Muscle of leg (tissue), 11 donors: ENCODE data around the gene ICAM1. TPM values are rescaled to one million over a fixed set of nuclear protein-coding genes. Genes with fewer than 3 reads are reported as not detected.

Source experiments
- DNase-seq: peaks from one replicate; pipeline ENCODE4 v3.0.0; 2013
- H3K27ac ChIP-seq: one replicate; pipeline ENCODE4 v1.5.1; 2013; ENCODE audit warnings: mild to moderate bottlenecking, low read length, control low read depth
- H3K27me3 ChIP-seq: one replicate; pipeline ENCODE4 v1.6.1; 2013; ENCODE audit warnings: low read length; ENCODE audit not compliant: control insufficient read depth, insufficient read depth
- H3K36me3 ChIP-seq: one replicate; pipeline ENCODE4 v1.6.1; 2013; ENCODE audit warnings: low read length; ENCODE audit not compliant: control insufficient read depth, insufficient read depth
- H3K4me1 ChIP-seq: one replicate; pipeline ENCODE4 v1.6.1; 2013; ENCODE audit warnings: low read length; ENCODE audit not compliant: control insufficient read depth, insufficient read depth
- H3K4me3 ChIP-seq: one replicate; pipeline ENCODE4 v1.5.1; 2013; ENCODE audit warnings: low read length, control low read depth
- H3K9me3 ChIP-seq: replicated peaks from 2 replicates; pipeline ENCODE4 v1.6.1; 2013; ENCODE audit warnings: low read depth, low read length; ENCODE audit not compliant: control insufficient read depth
- WGBS: methylation state at CpG from one replicate; pipeline ENCODE4 v1.1.5; 2013; ENCODE audit warnings: missing lambda C conversion rate; ENCODE audit not compliant: insufficient coverage; 5-methylcytosine and 5-hydroxymethylcytosine counted together
- polyA plus RNA-seq, 8 donors: library from polyadenylated mRNA; unstranded; fragments of 120-200 nt; gene quantifications; one replicate each; pipeline versions ENCODE4 v1.2.1 to v1.2.3, GENCODE V29; 2013; ENCODE audit warnings: inconsistent platforms in 1 of 8, low replicate concordance in 1 of 8; ENCODE audit not compliant: insufficient read length in 8 of 8, insufficient read depth in 1 of 8
- total RNA-seq: library from RNA; stranded (reverse); fragments of 120-200 nt; gene quantifications from one replicate; pipeline ENCODE4 v1.2.4, GENCODE V29; 2013

The ICAM1 gene
- total and polyA plus RNA-seq, 9 donors = 4.7 to 10.1 (median 7.9) TPM

GRCh38 chr19:10292789-10293636 lies 22.1 kb downstream of the ICAM1 start:
- DNase-seq = no peak
- Histone ChIP-seq H3K4me3 (peak overlapping the region; percentile 17), H3K4me1 (peaks cover 60% of the 10 kb centered on the region), H3K36me3 (no peaks in the 10 kb centered on the region), H3K27ac (no peak overlapping the region), H3K27me3 (peaks cover 100% of the 10 kb centered on the region), H3K9me3 (no peaks in the 10 kb centered on the region)
- 11% methylated on average over 54 of the region's 56 CpGs for WGBS

- no peak for DNase-seq
- no peaks in the 10 kb centered on the region for H3K9me3 ChIP-seq
- no peaks in the 10 kb centered on the region for H3K36me3 ChIP-seq
- H3K27ac ChIP-seq = no peak overlapping the region
- H3K4me1 ChIP-seq = peaks cover 55% of the 10 kb centered on the region
- peaks cover 96% of the 10 kb centered on the region for H3K27me3 ChIP-seq
- H3K4me3 ChIP-seq = no peak overlapping the region
- WGBS = 12% methylated on average over 46 of the region's 49 CpGs
These were observed 22.9 kb downstream of the ICAM1 start for GRCh38 chr19:10293637-10294367.

DNA sequence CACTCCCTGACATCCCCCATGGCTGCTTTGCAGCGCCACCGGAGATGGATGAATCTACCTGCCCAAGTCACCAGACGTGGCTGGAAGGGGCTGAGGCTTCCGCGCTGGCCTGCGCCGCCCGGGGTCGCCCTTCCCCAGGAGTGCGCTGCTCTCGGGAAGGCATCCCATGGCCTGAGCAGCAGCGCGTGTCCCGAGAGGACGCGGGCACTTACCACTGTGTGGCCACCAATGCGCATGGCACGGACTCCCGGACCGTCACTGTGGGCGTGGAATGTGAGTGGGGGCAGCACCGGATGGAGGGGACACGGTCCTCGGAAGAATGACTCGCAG lies 23.4 kb downstream of the ICAM1 start:
- no peaks in the 10 kb centered on the region for H3K36me3 ChIP-seq
- 4% methylated on average over 21 of the region's 25 CpGs for WGBS
- H3K4me3 ChIP-seq = no peak overlapping the region
- peaks cover 50% of the 10 kb centered on the region for H3K4me1 ChIP-seq
- no peak for DNase-seq
- H3K27ac ChIP-seq = no peak overlapping the region
- peaks cover 94% of the 10 kb centered on the region for H3K27me3 ChIP-seq
- no peaks in the 10 kb centered on the region for H3K9me3 ChIP-seq

DNA sequence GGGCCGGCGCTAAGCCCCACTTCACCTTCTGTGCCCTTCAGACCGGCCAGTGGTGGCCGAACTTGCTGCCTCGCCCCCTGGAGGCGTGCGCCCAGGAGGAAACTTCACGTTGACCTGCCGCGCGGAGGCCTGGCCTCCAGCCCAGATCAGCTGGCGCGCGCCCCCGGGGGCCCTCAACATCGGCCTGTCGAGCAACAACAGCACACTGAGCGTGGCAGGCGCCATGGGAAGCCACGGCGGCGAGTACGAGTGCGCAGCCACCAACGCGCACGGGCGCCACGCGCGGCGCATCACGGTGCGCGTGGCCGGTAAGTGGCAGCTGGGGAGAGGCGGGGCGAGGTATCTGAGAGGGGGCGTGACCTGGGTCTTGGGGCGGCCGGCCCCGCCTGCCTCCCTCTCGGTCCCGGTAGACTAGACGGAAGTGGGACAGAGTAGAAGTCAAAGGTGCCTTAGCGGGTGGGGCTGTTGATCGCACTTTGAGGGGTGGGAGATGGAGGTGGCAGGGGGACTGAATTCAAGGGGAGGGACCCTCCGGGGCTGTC lies 24.5 kb downstream of the ICAM1 start:
- peaks cover 91% of the 10 kb centered on the region for H3K27me3 ChIP-seq
- DNase-seq = no peak
- no peaks in the 10 kb centered on the region for H3K36me3 ChIP-seq
- H3K9me3 ChIP-seq = no peaks in the 10 kb centered on the region
- WGBS = under 1% methylated on average over 46 of the region's 48 CpGs
- H3K27ac ChIP-seq = no peak overlapping the region
- no peak overlapping the region for H3K4me3 ChIP-seq
- H3K4me1 ChIP-seq = peaks cover 39% of the 10 kb centered on the region

DNA sequence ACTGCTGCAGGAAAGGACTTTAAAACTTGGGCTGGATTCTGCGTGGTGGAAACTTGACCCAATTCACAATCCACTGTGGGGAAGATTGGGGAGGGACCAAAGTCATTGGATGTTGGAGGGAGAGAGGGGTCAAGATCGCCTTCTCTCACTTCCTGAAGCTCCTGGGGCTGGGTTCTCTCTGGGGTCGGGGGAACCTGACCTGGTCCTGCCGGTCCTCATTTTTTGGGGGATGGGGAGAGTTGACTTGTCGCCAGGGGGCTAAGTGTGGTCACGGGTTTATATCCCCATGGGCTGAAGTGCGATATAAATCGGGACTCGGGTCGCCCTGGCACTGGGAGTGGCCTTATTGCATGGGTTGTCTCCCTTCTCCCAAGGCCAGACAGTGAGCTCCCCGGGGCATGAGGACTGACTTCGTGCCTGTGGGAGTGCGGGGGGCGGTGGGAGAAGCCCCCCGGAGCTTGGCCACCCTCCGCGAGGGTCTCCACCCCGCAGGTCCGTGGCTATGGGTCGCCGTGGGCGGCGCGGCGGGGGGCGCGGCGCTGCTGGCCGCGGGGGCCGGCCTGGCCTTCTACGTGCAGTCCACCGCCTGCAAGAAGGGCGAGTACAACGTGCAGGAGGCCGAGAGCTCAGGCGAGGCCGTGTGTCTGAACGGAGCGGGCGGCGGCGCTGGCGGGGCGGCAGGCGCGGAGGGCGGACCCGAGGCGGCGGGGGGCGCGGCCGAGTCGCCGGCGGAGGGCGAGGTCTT lies 25.1 kb downstream of the ICAM1 start:
- H3K4me1 ChIP-seq = peaks cover 33% of the 10 kb centered on the region
- H3K4me3 ChIP-seq = no peak overlapping the region
- WGBS = under 1% methylated on average over 48 of the region's 58 CpGs
- H3K9me3 ChIP-seq = no peaks in the 10 kb centered on the region
- DNase-seq = no peak
- H3K27ac ChIP-seq = no peak overlapping the region
- no peaks in the 10 kb centered on the region for H3K36me3 ChIP-seq
- H3K27me3 ChIP-seq = peaks cover 85% of the 10 kb centered on the region

DNA sequence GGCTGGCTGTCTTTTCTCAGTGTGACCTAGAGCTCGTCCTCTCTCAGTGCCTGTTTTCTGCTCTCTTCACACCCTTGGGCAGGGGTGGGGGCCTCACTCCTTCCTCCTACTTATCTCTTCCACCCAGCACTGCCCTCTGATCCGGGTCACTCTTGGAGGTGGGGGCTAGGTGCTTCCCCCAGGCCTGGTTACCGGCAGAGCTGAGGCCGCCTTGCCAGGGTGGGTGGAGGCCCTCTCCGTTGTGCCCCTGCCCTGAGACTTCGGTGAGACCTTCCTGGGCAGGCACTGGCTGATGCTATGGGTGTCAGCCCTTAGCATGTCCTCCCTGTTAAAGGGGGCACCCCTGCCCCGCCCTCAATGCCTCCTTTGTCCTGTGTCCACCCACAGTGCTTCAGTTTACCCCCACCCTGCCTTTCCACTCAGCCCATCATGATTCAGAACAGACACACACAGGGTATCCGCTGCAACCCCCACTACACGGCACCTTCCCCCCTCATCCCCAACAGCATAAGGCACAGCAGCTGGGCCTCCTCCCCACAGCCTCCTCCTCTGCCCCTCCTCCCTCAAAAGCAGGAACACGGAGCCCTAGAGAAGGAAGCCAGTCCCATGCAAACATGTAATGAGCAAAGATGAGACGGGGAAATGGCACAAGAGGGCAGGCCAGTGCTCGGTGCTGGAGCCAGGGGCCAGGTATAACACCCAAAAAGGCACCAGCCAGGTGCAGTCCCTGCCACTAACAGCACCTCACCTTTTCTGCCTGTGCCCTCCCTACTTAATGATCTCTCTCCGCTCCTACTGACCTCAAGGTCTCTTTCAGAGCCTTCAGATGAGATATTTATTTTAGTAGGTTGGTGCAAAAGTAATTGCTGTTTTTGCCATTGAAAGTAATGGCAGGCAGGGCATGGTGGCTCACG lies 28.9 kb downstream of the ICAM1 start:
- Histone ChIP-seq H3K36me3 (peaks cover 5% of the 10 kb centered on the region), H3K27me3 (peaks cover 52% of the 10 kb centered on the region), H3K27ac (no peak overlapping the region), H3K4me3 (no peak overlapping the region), H3K4me1 (peaks cover 14% of the 10 kb centered on the region), H3K9me3 (no peaks in the 10 kb centered on the region)
- DNase-seq = no peak
- 47% methylated on average over 9 of the region's 14 CpGs for WGBS

DNA sequence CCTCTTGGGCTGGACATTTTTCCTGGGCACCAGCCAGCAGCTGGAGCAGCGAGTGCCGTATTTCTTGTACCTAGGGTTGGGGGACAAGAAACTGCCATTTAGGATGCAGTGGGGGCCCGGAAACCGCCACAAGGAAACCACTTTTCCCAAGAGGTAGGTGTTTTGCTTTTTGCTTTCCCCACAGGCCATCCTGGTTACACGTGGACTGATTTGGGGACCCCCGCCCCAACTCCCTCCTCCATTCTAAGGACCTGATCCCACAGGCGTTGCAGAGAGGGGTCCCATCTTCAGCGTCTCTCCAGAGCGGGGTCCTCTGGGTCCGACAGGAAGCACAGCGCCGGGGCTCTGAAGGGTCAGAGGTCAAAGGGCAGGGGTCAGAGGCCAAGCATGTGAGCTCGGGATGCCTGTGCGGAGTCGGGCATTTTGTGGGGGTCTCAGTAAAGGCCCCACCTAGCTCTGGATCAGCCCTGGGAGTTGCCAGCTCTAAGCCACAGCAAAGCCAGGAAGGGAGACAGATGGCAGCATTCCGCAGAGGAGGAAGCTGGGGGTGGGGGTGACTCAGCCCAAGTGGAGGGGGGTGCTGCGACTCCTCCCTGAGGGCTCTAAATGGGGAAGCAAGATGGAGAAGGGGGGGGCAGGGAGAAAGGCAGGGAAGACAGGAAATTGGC lies 34.4 kb downstream of the ICAM1 start:
- H3K9me3 ChIP-seq = no peaks in the 10 kb centered on the region
- no peak overlapping the region for H3K27ac ChIP-seq
- H3K4me3 ChIP-seq = no peak overlapping the region
- H3K36me3 ChIP-seq = peaks cover 9% of the 10 kb centered on the region
- no peaks in the 10 kb centered on the region for H3K4me1 ChIP-seq
- no peak for DNase-seq
- H3K27me3 ChIP-seq = peaks cover 6% of the 10 kb centered on the region
- 65% methylated on average over 11 of the region's 17 CpGs for WGBS

DNA sequence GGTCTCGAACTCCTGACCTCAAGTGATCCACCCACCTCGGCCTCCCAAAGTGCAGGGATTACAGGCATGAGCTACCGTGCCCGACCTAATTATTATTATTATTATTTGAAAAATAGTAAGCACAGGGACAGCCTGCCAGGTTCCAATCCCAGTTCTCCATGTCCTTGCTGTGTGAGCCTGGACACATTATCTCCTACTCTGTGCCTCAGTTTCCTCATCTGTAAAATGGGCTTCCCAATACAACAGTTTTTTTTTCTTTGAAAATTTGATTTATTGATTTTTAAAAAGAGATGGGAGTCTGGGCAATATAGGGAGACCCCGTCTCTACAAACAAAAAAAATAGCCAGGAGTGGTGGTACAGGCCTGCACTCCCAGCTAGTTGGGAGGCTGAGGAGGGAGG lies 35.4 kb downstream of the ICAM1 start:
- 100% methylated on average over 1 of the region's 5 CpGs for WGBS
- H3K9me3 ChIP-seq = no peaks in the 10 kb centered on the region
- DNase-seq = no peak
- H3K4me3 ChIP-seq = no peak overlapping the region
- H3K27ac ChIP-seq = no peak overlapping the region
- no peaks in the 10 kb centered on the region for H3K4me1 ChIP-seq
- peaks cover 3% of the 10 kb centered on the region for H3K27me3 ChIP-seq
- H3K36me3 ChIP-seq = peaks cover 17% of the 10 kb centered on the region

- no peaks in the 10 kb centered on the region for H3K4me1 ChIP-seq
- no peak for DNase-seq
- H3K9me3 ChIP-seq = no peaks in the 10 kb centered on the region
- peaks cover 15% of the 10 kb centered on the region for H3K36me3 ChIP-seq
- no peak within 1 kb of the TSS for H3K27ac ChIP-seq
- H3K27me3 ChIP-seq = no peaks in the 10 kb centered on the region
- 93% methylated on average over 17 of the region's 24 CpGs for WGBS
- no peak within 1 kb of the TSS for H3K4me3 ChIP-seq
These were observed 38.5 kb downstream of the ICAM1 start, which contains the start of gene ZGLP1 for GRCh38 chr19:10309423-10309822. TSS of gene ZGLP1 (minus strand) at chr19:10309815.
